IPS DF 19.7 (cell line): ENCODE measurements around the gene TPPP2.
"Not testable (repeated sequence)": the region's sequence is repeated elsewhere in the genome, so short reads cannot be mapped to it uniquely, and the experiment has no call there.

ENCODE experiments used
- DNase-seq: peaks from one replicate; pipeline ENCODE4 v3.0.0-alpha.2; 2013; ENCODE audit warnings: low read depth, low spot score

TPPP2 gene

DNA sequence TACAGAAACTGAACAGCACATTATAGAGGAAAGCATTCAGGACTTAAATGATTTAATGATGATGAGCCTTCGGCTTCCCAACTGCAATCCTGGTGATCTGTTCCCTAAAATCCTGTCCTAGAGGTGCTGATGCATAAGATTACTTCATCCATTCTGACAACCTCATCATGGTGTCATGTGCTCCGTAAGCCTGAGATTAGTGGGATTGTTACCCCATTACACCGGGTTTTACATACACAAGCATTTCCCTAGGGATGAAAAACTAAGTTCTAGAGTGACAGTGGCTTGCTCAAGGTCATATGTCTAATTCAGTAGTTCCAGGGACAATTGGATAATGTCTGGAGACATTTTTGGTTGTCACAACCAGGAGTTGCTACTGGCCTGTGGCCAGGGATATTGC is 7.1 kb downstream of the TPPP2 start:
- no peak for DNase-seq

GRCh38 chr14:21038441-21039422 is 8.7 kb downstream of the TPPP2 start:
- no peak for DNase-seq

GRCh38 chr14:21039585-21040369 is 9.8 kb downstream of the TPPP2 start:
- DNase-seq: no peak

GRCh38 chr14:21040370-21040925 is 10.4 kb downstream of the TPPP2 start:
- DNase-seq: no peak

DNA sequence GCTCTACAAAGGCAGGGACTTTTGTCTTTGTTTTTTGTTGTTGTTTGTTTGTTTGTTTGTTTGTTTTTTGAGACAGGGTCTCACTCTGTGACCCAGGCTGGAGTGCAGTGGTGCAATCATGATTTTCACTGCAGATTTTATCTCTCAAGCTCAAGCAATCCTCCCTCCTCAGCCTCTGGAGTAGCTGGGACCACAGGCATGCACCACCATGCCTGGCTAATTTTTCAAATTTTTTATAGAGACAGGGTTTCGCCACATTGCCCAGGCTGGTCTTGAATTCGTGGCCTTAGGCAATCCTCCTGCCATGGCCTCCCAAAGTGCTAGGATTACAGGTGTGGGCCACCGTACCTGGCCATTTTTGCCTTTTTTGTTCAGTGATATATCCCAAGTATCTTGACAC is 10.9 kb downstream of the TPPP2 start:
- DNase-seq: not testable (repeated sequence)

GRCh38 chr14:21041676-21042433 is 11.8 kb downstream of the TPPP2 start, which contains the start of gene RNASE7:
RNASE7 (plus strand) TSS chr14:21042362; CDS start chr14:21042993, 631 bp downstream.
- no peak for DNase-seq

DNA sequence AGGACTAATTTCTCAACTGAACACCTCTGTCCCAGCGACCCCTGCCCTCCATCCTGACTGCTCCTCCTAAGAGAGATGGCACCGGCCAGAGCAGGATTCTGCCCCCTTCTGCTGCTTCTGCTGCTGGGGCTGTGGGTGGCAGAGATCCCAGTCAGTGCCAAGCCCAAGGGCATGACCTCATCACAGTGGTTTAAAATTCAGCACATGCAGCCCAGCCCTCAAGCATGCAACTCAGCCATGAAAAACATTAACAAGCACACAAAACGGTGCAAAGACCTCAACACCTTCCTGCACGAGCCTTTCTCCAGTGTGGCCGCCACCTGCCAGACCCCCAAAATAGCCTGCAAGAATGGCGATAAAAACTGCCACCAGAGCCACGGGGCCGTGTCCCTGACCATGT is 12.9 kb downstream of the TPPP2 start:
- no peak for DNase-seq

DNA sequence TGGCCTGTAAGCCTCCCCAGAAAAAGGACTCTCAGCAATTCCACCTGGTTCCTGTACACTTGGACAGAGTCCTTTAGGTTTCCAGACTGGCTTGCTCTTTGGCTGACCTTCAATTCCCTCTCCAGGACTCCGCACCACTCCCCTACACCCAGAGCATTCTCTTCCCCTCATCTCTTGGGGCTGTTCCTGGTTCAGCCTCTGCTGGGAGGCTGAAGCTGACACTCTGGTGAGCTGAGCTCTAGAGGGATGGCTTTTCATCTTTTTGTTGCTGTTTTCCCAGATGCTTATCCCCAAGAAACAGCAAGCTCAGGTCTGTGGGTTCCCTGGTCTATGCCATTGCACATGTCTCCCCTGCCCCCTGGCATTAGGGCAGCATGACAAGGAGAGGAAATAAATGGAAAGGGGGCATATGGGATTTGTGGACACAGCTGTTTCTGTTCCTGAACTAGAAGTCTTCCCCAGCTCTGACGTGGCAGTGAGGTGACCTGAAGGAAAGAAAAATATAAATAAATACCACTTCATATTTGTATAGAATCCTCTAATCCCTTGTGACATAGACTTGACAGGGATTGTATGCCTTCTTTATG is 13.5 kb downstream of the TPPP2 start:
- no peak for DNase-seq

GRCh38 chr14:21043974-21044618 is 14.1 kb downstream of the TPPP2 start:
- DNase-seq: no peak

GRCh38 chr14:21047378-21047781 is 17.4 kb downstream of the TPPP2 start:
- no peak for DNase-seq

DNA sequence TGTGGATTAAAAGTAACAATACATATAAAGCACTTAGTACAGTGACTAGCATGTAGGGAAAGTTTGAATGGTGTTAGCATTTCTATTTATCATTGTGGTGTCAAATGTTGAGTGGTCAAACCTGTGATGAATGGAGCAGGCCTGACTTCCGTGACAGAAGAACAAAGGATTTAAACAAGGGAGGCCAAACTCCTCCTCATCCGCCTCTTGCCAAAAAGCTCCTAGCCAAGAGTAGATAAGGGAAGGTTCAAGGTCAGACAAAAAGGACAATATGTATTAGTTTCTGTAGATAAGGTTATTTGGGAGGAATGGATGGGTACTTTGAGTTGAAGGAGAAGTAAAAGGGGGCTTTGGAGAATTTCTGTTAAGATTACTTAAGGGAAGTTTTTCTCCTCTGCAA is 18.6 kb downstream of the TPPP2 start:
- no peak for DNase-seq

DNA sequence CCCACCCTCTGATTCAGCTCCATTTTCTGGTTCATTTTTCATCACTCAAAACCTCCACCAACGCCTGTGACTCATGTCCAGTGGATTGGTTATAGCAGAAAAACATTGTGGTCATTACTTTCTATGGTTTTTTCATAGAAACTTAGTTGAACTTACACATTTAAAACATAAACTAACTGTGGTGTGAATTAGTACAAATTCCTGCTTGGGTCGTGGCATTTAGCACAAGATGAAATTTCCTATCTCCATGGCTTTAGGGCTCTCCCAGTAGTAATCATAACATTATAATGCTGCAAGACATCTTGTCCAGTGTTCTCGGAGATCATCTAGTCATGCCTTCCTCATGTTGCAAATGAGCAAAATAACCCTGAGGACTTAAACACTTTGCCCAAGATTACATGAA is 19.3 kb downstream of the TPPP2 start:
- no peak for DNase-seq

DNA sequence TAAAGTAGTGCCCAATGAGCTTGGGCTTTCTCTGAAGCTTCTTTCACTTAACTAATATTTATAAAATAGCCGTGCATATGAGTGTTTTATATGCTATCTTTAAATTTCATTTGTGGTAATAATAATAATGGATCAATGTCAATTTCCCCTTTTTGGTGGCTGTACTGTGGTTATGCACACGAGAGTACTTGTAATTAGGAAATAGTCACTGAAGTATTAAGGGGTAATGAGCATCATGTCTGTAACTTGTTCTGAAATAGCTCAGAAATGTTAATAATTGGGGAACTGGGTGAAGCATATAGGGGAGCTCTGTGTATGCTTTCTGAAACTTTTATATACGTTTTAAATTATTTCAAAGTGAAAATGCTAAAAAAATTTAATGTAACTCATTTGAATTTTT is 20.6 kb downstream of the TPPP2 start:
- DNase-seq: no peak

DNA sequence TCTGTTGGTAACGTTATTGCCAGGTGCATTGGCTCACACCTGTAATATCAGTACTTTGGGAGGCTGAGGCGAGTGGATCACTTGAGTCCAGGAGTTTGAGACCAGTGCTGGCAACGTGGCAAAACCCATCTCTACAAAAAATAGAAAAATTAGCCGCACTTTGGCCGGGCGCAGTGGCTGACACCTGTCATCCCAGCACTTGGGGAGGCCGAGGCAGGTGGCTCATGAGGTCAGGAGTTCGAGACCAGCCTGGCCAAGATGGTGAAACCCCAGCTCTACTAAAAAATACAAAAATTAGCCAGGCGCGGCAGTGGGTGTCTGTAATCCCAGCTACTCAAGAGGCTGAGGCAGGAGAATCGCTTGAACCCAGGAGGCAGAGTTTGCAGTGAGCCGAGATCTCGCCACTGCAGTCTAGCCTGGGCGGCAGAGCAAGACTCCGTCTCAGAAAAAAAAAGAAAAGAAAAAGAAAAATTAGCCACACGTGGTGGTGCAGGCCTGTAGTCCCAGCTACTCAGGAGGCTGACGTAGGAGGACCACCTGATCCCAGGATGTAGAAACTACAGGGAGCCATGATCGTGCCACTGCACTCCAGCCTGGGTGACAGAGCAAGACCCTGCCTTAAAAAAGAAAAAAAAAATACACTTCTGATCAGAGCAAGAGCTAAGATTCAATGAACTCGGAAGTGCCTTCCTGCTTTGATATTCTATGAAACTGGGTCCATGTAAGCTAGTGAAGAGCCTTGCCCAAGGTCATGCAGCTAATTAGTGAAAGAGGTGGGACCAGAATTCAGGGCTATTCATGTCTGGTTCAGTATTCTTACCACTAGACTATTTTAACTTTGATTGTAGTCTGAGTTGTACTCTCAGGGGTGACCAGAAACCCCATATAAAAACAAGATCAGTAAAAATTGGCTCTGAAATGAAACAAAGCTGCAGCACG is 23.4 kb downstream of the TPPP2 start:
- DNase-seq: no peak

DNA sequence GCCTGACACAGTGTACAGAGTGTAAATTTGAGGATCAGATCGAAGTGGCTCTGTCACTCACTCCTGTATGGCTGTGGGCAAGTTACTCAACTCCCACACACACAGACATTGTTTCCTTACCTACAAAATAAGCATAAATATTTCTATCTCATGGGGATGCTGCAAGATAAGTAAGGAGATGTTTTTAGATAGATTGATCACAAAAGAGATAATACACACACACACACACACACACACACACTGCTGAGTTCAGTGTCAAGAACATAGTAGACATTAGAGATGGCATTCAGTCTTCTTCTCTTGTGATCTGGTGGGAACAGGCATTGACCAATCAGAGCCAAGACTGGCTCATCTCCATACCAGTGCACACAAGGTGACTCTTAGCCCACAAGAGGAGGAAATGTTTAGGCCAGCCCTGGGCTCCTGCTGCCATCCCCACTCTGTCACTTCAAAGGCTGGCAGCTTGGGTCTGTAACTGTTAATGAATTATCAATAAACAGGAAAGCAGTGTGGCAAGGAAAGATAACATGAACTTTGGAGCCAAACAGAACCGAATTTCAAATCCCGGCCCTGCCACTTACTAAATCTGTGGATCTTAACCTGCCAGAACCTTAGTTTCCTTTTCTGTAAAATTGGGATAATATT is 24.2 kb downstream of the TPPP2 start:
- no peak for DNase-seq

GRCh38 chr14:21054768-21055145 is 24.7 kb downstream of the TPPP2 start:
- no peak for DNase-seq

GRCh38 chr14:21055432-21056117 is 25.6 kb downstream of the TPPP2 start:
- DNase-seq: no peak

- DNase-seq: no peak
These were observed 26.6 kb downstream of the TPPP2 start for GRCh38 chr14:21056520-21057163.
